HG02852 (cell line): ENCODE data around the gene TTC23L.
A peak's percentile ranks its signal among the peaks of the same experiment; 100 is the strongest.

Source experiments
- ATAC-seq: cut with Tn5 transposase; IDR thresholded peaks from one replicate; pipeline ENCODE4 v1.9.1; 2021; ENCODE audit warnings: mild to moderate bottlenecking, moderate library complexity; ENCODE audit not compliant: unreplicated experiment

Gene TTC23L

DNA sequence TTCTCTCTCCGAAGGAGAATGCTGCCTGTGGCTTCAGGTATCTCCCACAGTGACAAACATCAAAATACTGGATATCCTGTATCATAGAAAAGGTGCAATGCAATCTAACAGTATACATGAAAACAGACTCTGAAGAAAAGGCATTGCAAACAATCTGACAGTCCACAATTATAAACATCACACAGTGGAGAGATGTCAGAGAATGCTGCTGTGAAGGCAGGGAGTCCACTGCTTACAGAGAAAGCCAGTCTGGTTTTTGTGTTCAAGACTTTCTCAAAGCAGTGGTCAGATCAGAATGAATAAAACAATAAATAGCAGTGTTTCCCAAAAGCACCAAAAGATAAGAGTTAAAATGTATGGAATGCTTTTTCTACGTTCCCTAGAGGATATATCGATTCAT, 28.7 kb downstream of the TTC23L start:
- no peak for ATAC-seq

DNA sequence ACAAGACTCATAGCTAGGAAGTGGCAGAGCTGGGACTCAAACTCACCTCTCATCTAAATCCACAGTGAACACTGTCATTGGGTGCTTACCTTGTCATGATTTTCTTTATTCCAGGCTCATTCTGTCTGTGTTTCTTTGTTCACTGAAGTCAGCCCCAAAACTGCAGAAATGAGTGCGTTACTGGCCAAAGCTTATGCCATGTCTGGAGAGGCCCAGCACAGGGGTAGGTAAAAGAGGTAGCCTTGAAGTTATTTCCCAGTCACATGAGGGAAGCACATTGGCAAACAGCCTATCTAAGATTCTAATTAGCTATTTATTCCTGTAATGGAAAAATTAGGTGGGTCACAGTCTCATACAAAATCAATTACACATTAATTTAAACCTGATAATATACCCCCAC, 29.8 kb downstream of the TTC23L start:
- ATAC-seq: no peak

GRCh38 chr5:34869256-34869655, 30.3 kb downstream of the TTC23L start:
- ATAC-seq: no peak

GRCh38 chr5:34870382-34870781, 31.4 kb downstream of the TTC23L start:
- ATAC-seq: no peak

GRCh38 chr5:34876275-34876674, 37.3 kb downstream of the TTC23L start:
- no peak for ATAC-seq

- ATAC-seq: no peak
Observed at GRCh38 chr5:34881246-34881645, 42.3 kb downstream of the TTC23L start.

DNA sequence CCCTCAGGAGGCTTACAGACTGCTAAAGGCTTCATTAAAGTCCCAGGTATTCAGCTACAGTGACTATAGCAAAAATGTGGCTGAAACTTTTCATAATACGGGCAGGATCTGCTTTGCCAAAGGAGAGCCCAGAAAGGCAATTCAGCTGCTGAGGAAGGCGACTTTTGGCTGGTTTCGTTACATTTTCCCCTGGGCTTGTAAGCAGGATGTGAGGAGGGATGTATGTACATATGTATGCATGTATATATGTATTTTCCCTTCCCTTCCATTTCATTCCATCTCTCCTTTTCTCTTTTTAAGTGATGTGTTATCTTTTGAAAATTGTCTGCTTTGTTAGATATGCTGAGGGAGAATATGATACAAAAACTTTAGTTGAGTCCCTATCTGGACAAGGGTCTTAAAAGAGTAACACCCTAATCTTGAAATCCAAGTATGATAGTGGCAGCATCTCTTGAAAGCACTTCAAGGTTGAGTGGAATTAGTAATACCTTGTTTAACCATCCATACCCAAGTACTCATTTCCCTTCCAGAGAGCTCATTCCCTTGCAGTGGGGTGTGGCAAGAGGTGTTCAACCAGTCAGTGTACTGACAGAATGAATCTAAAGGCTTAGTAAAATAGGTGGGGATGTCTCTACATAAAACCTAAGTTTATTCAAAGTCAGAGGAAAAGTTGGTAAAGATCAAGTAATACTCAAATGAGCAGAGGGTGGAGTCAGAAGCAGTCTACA, 47.6 kb downstream of the TTC23L start:
- no peak for ATAC-seq

- ATAC-seq: no peak
Observed at GRCh38 chr5:34889394-34889793, 50.4 kb downstream of the TTC23L start.

GRCh38 chr5:34891981-34892380, 53.0 kb downstream of the TTC23L start:
- no peak for ATAC-seq

DNA sequence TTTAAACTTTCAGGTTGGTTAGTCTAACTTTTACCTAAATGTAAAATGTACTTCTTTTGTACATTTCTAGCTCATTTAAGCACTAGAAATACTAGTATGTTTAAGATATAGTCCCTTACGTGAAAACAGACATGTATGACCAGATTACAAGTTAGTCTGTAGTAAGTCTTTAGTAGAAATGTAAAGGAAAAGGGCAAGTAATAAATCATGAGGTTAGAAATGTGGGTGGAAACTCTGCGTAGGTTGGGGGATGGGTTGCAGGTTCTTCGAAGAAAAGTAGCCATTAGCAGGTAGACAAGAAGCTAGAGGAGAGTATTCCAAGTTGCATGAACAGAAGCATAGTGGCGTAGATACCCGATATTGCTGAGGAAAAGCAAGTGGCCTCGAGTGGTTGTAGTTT, 53.5 kb downstream of the TTC23L start:
- ATAC-seq: no peak

GRCh38 chr5:34894716-34895115, 55.8 kb downstream of the TTC23L start:
- ATAC-seq: no peak

GRCh38 chr5:34895641-34896419, 56.9 kb downstream of the TTC23L start:
- no peak for ATAC-seq

DNA sequence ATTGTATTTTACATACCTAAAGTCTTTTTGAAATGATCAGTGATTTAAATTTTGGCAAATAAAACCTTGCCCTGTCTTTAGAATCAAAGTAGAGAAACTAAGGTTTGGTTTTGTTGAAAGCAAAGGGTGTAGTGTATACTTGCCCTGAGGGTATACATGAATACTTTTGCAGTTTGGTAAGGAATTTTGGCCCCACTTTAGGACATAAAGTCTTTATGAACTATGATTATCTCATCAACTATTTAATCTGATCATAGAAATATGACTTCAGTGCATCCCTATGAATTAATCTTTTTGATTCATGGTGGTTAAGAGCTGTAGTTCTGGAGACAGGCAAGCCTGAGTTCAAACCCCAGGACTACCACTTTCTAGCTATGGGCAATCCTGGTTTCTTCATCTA, 58.7 kb downstream of the TTC23L start:
- ATAC-seq: no peak

DNA sequence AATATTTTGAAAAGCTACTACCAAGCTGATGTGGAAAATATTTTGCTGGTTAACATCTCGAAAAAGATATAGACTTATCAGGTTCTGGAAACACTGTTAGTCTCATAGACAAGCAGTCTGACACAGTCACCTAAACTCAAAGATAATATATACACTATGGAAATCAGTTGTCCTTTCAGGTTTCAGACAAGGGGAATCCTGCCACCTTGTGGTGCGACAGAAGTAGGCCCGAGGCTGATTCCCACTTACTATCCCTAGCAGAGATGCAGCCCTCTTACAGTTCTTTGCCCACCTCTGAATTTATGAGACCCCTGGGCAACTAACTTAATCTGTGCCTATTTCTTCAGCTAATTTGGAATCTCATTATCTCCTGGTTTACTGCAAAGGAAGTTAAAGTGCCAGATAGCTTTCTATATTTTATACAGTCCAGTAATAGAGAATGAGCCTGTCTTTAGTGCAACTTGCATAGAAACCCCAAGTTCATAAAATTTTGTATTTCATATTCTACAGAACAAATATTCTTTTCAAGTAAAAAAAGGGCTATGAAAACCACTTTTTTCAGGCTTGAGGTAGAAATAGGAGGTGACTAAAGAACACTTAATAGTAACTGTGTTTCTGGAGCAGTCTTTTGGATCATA, 59.4 kb downstream of the TTC23L start:
- ATAC-seq: peak; percentile 92

DNA sequence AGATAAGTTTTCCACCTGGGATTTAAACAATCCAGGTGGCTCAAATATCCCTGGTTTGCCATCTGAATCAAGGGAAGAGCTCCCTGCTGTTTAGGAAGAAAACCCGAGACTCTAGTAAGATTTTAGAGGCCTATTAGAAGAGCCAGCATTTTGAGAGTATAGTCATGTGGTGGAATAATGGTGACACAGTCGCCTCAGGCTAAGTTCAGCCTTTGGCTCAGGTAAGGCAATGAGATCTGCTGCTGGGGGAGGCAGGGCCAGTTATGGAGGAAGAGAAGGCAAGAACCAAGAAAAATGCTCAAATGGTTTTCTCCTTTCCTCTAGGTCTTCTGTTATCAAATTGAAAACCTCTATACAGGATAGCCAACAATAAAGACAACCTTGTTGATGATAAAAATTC, 60.1 kb downstream of the TTC23L start:
- no peak for ATAC-seq

DNA sequence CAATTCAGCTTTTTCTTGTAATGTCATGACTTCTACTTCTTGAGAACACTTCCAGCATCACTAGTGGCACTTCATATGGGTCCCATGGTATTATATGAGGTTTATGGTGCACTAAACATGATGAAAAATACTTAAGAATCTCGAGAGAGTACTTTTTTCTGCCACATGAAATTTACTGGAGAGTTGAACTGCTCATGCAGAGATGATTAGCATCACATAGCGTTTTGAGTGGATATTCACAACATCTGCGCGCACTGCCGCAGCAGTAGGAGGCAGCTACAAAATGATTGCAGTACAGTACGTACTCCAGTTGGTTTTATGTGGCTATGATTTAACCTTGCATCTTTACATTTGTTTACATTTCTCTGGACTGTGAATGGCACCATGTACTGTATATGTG, 61.7 kb downstream of the TTC23L start:
- no peak for ATAC-seq

DNA sequence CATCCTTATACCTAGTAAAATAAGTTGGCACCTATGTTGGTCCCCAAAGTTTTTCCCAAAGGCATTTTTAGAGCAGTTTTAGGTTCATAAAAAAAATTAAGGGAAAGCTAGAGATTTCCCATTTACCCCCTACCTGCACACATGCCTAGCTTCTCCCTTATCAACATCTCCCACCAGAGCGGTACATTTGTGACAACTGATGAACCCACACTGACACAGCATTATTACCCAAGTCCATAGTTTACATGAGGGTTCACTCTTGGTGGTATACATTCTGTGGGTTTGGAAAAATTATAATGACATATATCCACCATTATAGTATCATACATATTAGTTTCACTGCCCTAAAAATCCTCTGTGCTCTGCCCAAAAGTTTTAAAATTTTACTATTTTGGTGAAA, 64.3 kb downstream of the TTC23L start:
- no peak for ATAC-seq

DNA sequence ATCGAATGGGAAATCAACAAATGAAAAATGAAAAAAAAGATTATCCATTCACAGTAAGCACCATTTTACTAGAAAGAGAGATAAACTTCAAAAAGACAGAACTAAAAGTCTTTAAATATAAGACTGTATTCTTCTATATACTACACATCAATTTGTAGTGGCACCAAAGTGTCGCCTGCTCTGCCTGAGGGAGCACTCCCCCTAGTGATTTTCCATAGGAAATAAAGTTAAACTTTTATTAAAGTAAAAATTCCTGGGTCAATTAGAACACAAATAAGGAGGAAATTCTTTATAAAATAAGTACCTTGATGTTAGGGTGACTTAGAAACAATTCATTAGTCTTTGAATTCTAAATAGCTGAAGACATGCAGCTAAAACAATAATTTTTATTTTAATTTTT, 66.6 kb downstream of the TTC23L start:
- no peak for ATAC-seq

GRCh38 chr5:34913072-34913471, 74.1 kb downstream of the TTC23L start:
- no peak for ATAC-seq

GRCh38 chr5:34914671-34915138, 75.7 kb downstream of the TTC23L start:
- peak; percentile 14 for ATAC-seq

DNA sequence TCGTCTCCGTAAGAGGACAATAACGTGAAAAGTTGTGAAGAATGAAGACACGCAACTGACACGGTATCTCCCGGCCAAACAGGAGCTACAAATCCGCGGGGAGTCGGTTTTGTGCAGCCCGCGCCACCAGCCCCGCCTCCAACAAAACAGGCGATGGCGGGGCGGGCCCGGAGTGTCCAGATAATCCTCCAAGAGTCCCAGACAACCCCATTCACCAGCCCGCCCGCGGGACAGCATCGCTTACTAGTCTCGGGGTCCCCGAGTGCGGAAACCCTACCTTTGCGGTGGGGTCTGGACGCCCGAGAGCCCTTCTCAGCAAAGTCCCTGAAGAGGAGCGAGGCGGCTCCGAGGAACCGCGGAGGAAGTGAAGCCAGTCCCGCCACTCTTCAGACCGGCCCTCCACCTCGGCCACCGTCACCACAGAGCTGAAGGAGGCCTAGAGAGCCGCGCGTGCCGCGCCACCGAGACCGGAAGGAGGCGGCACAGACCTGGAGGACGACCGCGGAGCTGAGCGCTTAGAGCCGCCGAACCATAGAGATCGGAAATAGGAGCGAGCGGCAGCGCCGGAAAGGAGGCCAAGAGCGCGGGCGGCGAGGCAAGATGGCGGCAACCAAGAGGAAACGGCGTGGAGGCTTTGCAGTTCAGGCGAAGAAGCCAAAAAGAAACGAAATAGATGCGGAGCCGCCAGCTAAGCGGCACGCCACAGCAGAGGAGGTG, 76.3 kb downstream of the TTC23L start, which contains the start of the genes BRIX1 and RAD1:
Gene BRIX1 (plus strand): TSS at position 573 of the 717 bp plus-strand sequence. CDS start 28 bp downstream, at position 601.
Gene RAD1 (minus strand): TSS at position 366 of the 717 bp plus-strand sequence. CDS start 612 bp downstream, outside the sequence.
- peak; percentile 98 for ATAC-seq
